HG02763 (cell line): ENCODE data around the gene SS18L1.
"Not testable (repeated sequence)": the region's sequence is repeated elsewhere in the genome, so short reads cannot be mapped to it uniquely, and the experiment has no call there.

Source experiments
- ATAC-seq: cut with Tn5 transposase; IDR thresholded peaks from one replicate; pipeline ENCODE4 v1.9.1; 2021; ENCODE audit warnings: mild to moderate bottlenecking, moderate library complexity; ENCODE audit not compliant: unreplicated experiment

The SS18L1 gene

DNA sequence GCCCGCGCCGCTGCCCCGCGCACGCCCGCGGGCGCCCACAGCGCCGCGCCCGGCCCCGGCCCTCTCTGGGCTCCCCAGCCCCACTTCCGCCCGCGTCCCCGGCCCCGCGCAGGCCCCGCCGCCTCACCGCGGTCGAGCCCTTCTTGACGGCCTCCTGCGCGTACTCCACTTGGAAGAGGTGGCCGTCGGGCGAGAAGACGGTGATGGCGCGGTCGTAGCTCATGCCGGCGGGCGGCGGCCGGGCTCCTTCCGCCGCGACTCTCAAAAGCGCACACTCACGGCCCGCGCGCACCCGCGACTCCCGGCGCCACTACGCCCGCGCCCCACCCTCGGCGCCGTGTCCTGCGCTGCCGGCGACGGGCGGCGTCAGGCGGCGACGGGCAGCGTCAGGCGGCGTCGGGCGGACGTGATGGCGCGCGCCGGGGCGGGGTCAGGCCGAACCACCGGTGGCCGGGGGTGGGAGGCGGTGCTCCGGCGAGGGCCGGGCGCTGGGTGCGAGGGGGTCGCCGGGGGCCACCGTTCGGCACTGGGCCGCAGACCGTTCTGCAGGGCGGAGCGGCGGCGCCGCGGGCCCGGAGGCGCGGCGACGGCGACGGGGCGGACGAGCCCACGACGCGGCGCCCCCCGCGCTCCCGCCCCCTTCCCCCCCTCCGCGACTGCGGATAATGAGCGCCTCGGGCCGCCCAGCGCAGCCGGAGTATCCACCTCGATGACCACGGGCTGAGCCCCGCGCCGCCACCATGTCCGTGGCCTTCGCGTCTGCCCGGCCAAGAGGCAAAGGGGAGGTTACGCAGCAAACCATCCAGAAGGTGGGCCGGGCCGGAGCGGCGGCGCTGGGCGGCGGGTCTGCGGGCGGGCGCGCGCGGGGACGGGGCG lies at the start of gene SS18L1, which contains the start of gene PSMA7:
Gene SS18L1, plus strand, starts transcription at position 689 of the 876 bp plus-strand sequence. Its CDS starts 52 bp downstream, at position 741.
Gene PSMA7, minus strand, starts transcription at position 314 of the 876 bp plus-strand sequence. Its CDS starts 91 bp downstream, at position 223.
- ATAC-seq, result peak; percentile 68

GRCh38 chr20:62096421-62097380 lies 46.9 kb upstream of the SS18L1 start:
- ATAC-seq, result no peak

DNA sequence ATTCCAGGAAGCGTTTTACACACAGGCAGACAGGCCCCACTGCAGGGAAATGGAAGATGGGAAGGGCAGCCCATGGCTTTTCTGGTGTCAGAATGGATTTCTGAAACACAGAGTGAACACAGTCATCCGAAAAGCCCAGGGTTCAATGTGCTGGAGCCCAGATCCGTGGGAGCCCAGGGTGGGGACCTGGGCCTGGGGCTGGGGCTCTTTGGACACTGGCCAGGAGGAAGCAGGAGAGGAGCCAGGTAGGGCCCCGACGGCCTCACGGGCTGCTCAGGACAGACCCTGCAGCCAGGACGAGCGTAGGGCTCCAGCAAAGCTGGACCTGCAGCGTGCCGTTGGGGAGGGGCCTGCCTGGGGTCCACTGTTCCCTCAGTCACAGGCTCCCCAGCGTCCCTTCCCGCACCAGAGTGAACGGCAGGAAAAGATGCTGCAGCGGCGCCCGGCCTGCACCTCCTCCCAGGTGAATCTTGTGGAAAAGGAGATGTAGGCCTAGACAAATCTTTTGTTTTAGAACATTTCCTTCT lies 45.6 kb upstream of the SS18L1 start:
- ATAC-seq, result no peak

DNA sequence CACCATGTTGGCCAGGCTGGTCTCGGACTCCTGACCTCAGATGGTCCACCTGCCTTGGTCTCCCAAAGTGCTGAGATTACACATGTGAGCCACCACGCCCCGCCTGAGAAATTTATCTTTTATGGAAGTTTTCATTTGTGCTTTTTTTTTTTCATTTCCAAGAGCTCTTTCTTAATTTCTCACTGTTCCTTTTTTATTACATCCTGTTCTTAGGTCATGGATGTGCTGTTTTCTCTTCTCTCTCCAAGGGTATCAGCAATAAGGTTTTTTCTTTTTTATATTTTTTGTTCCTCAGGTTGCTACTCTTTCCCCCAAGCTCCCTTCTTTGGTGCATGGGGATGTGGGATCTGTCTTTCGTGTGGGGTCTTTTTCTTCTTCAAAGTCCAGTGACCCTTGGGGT lies 42.5 kb upstream of the SS18L1 start:
- ATAC-seq, result no peak

GRCh38 chr20:62103508-62104233 lies 39.9 kb upstream of the SS18L1 start:
- no peak for ATAC-seq

DNA sequence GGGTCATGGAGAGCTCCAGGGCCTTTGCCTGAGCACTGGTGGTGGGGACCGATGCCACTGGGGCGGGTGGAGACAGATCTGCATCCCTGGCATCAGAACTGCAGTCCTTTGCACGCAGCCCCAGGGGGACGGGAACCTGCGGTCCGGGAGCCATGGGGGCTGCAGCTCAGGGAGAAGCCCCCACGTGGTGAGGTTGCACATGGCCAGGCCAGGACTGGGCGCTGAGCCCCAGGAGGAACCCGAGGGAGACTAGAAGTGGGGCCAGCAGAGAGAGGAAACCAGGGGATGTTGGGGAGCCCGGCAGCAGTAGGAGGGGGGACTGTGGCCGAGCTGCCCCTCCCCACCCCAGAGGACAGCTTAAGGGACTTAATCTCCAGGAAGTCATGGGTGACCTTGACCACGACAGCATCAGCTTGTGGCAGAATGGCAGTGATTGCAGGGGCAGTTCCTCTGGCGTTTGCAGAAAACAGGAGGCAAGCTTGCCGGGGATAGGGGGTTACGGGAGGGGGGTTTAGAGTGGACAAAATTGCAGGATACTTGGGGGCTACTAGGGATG lies 39.3 kb upstream of the SS18L1 start:
- ATAC-seq, result no peak

DNA sequence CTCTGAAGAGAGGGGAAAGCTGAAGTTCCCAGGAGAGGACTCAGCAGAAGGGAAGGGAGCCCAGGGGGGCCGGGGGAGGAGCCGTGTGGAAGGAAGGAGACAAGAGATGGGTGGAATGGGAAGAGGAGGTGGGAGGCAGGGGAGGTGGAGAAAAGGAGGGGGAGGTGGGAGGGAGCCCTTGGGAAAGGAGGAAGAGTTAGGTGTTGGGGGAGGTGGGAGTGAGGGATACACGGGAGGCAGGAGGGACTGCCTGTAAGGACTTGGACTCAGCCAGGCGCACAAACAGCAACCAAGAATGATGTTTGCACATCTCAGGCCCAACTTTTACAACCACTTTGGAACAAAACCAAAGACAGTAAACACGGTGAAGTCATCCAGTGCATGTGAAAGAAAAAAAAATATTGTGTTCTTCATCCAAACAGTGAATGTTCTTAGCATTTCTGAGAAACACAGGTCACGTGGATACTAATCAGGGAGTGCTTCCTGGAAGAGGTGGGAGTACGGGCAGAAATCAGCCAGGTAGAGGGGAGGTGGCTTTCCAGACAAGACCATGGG lies 38.7 kb upstream of the SS18L1 start:
- ATAC-seq, result no peak

DNA sequence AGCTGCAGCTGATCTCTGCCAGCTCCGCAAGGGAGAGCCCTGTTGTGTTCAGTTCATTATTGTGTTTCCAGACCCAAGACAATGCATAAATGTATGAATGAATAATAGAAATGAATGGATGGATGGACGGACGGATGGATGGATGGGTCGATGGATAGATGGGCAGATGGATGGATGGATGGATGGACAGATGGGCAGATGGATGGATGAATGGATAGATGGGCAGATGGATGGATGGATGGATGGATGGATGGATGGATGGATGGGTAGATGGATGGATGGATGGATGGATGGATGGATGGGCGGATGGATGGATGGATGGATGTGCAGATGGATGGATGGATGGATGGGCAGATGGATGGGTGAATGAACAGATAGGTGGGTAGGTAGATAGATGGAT lies 38.0 kb upstream of the SS18L1 start:
- no peak for ATAC-seq

GRCh38 chr20:62111148-62111547 lies 32.4 kb upstream of the SS18L1 start:
- ATAC-seq, result no peak

GRCh38 chr20:62112368-62112767 lies 31.2 kb upstream of the SS18L1 start:
- no peak for ATAC-seq

DNA sequence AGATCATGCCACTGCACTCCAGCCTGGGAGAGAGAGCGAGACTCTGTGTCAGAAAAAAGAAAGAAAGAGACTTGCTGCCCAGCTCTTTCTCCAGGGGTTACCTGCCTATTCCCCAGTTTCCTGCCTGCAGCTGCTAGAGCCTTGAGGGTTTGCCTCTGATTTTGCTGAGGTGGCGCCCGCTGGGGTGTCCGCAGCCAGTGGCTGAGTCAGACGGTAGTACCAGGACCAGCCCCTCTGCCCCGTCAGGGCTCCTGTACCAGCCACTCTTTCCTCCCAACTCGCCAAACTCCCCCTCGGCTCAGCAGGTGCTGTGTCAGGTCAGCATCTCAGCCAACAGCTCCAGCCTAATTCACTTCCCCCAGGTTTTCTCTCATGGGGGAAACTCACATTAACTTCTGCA lies 28.7 kb upstream of the SS18L1 start:
- ATAC-seq, result no peak

- ATAC-seq, result not testable (repeated sequence)
These were observed 27.7 kb upstream of the SS18L1 start for GRCh38 chr20:62115800-62116407.

DNA sequence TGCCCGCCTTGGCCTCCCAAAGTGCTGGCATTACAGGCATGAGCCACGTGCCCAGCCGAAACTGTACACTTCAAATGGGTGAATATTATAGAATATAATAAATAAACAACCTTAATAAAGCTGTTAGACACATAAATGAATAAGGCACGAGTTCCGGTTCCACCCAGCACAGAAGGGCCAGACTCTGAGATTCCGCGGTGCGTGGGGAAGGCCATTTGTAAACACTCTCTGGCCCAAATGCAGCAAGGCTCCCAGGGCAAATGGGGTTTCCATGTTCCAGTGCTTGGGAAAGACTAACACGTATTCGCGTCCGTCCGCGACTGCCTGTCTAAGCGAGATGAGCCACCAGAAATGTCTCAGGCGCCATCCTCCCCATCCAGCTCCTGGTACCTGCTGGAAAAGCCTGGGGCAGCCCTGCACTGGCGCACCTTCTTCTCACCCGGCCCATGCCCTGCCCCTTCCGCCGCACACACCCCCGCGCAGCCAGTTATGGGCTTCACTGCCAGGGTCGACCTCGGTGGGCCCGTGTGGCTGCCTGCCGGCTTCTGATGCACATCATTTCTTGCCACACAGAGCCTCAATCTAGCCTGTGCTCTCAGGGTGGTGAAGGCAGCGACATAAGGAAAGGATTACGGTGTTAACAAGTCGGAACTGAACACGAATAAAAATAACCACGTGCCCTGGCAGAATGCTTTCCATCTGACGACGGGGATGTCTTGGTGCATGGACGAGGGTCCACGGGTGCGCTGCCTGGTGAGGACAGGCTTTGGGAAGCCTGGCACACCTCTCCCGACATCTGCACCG lies 26.8 kb upstream of the SS18L1 start:
- no peak for ATAC-seq

DNA sequence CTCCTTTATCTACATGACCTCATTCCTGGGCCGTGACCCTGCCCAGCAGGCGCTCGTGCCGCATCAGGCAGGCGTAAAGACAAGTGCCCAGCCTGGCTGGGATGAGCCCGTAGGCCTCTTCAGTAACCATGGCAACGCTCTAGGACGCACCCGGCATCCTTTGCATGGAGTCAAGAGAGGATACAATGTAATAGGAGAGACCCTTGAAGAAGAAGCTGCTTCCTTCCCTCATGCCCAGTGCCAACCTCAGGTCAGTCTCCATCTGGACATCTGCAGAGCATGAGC lies 26.3 kb upstream of the SS18L1 start:
- ATAC-seq, result no peak

GRCh38 chr20:62117658-62118057 lies 25.9 kb upstream of the SS18L1 start:
- ATAC-seq, result no peak

DNA sequence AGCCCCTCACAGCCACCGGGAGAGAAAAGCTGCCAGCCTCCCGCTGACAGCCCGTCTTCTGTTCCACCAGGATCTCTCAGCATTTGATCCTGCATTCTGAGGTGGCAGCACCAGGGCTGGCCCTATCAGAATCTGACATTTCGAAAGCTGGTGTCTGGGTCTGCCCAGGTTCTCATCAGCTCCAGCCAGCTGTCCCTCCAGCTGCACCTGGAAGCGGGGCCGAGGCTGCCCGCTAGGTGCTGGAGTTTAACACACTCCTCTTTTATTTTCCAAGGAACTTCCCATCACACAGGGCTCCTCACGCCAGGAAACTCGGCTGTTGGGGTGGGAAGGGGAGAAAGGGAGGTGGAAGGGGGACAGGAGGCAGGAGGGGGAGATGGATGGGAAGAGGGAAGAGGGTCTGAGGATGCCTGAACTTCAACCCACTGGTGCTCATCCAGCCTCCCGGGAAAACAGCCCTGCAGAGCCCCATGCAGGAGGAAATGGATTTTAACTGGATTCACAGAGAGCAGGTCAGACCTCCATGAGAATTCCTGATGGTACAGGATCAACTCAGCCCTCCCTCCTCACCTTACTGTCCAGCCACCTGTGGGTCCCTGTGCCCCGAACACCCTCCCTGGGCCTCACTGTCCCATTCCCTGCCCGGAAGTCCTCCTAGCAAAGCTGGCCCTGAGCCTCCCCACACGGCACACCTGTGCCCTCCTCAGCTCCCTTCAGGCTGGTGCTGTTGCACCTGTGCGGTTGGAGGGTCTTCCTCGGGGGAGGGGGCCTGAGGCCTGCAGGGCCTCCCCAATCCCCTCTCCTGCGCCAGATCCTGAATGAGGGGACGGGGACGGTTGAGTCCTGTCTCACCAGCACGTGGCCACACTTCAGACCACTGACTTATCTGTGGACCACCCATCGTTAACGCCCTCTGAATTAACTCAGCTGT lies 25.2 kb upstream of the SS18L1 start:
- no peak for ATAC-seq

DNA sequence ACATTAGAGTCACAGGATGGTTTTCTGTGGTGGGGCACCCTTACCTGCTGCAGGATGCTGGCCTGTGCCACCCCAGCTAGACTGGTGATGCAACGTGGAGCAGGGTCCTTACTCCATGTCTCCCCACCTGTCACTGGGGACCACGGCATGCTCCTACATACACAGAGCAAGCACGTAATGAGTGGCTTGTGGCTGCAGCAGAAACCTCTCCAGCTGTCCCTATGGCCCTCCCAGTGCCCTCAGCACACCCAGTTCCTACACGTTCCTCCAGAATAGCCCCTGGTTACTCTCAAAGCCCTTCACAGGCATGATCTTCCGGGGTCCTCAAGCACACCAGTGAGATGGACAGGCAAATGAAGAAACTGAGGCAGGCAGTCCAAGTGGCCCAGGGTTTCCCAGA lies 24.5 kb upstream of the SS18L1 start:
- no peak for ATAC-seq
